HCT116 (cell line): ENCODE results near the gene NLRP8. TPM values are rescaled to one million over a fixed set of nuclear protein-coding genes. Genes with fewer than 3 reads are reported as not detected.

Source experiments
- ATAC-seq: fragments of 200-7000 bp; cut with Tn5 transposase; 2 replicates; pipeline ENCODE4 v1.9.1; 2020; ENCODE audit warnings: mild to moderate bottlenecking, moderate library complexity
- BruUV-seq: library from RNA; stranded (reverse); fragments of 400-500 nt; replicated peaks from 2 replicates; lab custom pipeline; 2021; lab: Mats Ljungman, UMichigan
- CTCF ChIA-PET: fragments of 300-600 bp; sonication (Branson Sonifier 250); formaldehyde crosslinking; loops from one replicate; lab custom pipeline; 2021; ENCODE audit warnings: antibody characterized with exemption; lab: Charles Lee
- POLR2A ChIA-PET: fragments of 300-600, 350-600 bp; sonication (Branson Sonifier 250); formaldehyde crosslinking; loops from one replicate; lab custom pipeline; 2021; ENCODE audit warnings: antibody characterized with exemption; lab: Charles Lee
- RAD21 ChIA-PET, 2 experiments: fragments of 300-600 bp; sonication (Branson Sonifier 250); formaldehyde crosslinking; loops; one replicate each; lab custom pipeline; 2023; ENCODE audit warnings: low total read pairs in 2 of 2; ENCODE audit not compliant: uncharacterized antibody in 2 of 2, unreplicated experiment in 2 of 2, low non-redundant PET in 1 of 2; lab: Charles Lee
- DNase-seq: peaks from one replicate; pipeline ENCODE4 v3.0.0-alpha.2; 2010; ENCODE audit warnings: low read depth, low spot score
- H2AFZ ChIP-seq: fragments of 200-600 bp; shearing (Covaris generic), sonication (generic); 2 replicates; pipeline ENCODE4 v1.6.1; 2017; ENCODE audit warnings: low read depth, mixed run types, mixed read lengths, antibody characterized with exemption, low read length; ENCODE audit not compliant: poor library complexity, severe bottlenecking
- H3K27ac ChIP-seq: 2 replicates; pipeline ENCODE4 v1.5.1; 2012; ENCODE audit warnings: low read depth, low read length
- H3K27me3 ChIP-seq: fragments of 200-600 bp; sonication (generic); 2 replicates; pipeline ENCODE4 v1.6.1; 2016; ENCODE audit warnings: mixed run types, low read length, mixed read lengths; ENCODE audit not compliant: insufficient read depth
- H3K36me3 ChIP-seq, 2 experiments: fragments of 200-500 bp in 1 of 2; fragments of 200-600 bp in 1 of 2; sonication (Bioruptor generic) in 1 of 2; sonication (generic) in 1 of 2; 2 replicates each; pipeline versions ENCODE4 v1.5.1 to v1.6.1; 2014 to 2016; ENCODE audit warnings: low read length in 2 of 2, inconsistent platforms in 1 of 2, mixed read lengths in 1 of 2, mixed run types in 1 of 2; ENCODE audit not compliant: insufficient read depth in 2 of 2, control insufficient read depth in 1 of 2
- H3K4me1 ChIP-seq, 2 experiments: fragments of 200-600 bp in 1 of 2; sonication (generic) in 1 of 2; 2 replicates each; pipeline versions ENCODE4 v1.5.1 to v1.6.1; 2012 to 2017; ENCODE audit warnings: low read length in 2 of 2, inconsistent platforms in 1 of 2, mild to moderate bottlenecking in 1 of 2, mixed read lengths in 1 of 2, mixed run types in 1 of 2, moderate library complexity in 1 of 2; ENCODE audit not compliant: insufficient read depth in 2 of 2, control insufficient read depth in 1 of 2
- H3K4me2 ChIP-seq: fragments of 200-600 bp; sonication (generic); 2 replicates; pipeline ENCODE4 v1.6.1; 2017; ENCODE audit warnings: mixed run types, low read length, mixed read lengths
- H3K4me3 ChIP-seq, 2 experiments: fragments of 200-600 bp in 1 of 2; sonication (generic) in 1 of 2; replicated peaks in 1 of 2; 2 replicates each; pipeline ENCODE4 v1.5.1; 2011 to 2016; ENCODE audit warnings: low read length in 2 of 2, control low read depth in 1 of 2, low read depth in 1 of 2, mild to moderate bottlenecking in 1 of 2, mixed read lengths in 1 of 2, mixed run types in 1 of 2
- H3K79me2 ChIP-seq: fragments of 200-600 bp; sonication (generic); 2 replicates; pipeline ENCODE4 v1.6.1; 2017; ENCODE audit warnings: mild to moderate bottlenecking, mixed run types, low read length, moderate library complexity, mixed read lengths; ENCODE audit not compliant: insufficient read depth
- H3K9ac ChIP-seq: fragments of 200-600 bp; sonication (generic); 2 replicates; pipeline ENCODE4 v1.6.1; 2016; ENCODE audit warnings: low read length, mixed read lengths
- H3K9me2 ChIP-seq: fragments of 200-600 bp; sonication (generic), shearing (Covaris generic); 2 replicates; pipeline ENCODE4 v1.6.1; 2017; ENCODE audit warnings: mixed run types, mild to moderate bottlenecking, moderate library complexity; ENCODE audit not compliant: insufficient read depth
- H3K9me3 ChIP-seq, 2 experiments: fragments of 200-500 bp in 1 of 2; fragments of 200-600 bp in 1 of 2; sonication (Bioruptor generic) in 1 of 2; sonication (generic) in 1 of 2; 2 replicates each; pipeline ENCODE4 v1.6.1; 2014 to 2017; ENCODE audit warnings: low read length in 2 of 2, mixed read lengths in 2 of 2, inconsistent platforms in 1 of 2, low read depth in 1 of 2, mild to moderate bottlenecking in 1 of 2, mixed run types in 1 of 2, moderate library complexity in 1 of 2; ENCODE audit not compliant: control insufficient read depth in 1 of 2, insufficient read depth in 1 of 2
- H4K20me1 ChIP-seq: fragments of 200-600 bp; sonication (generic), shearing (Covaris generic); 2 replicates; pipeline ENCODE4 v1.6.1; 2017; ENCODE audit warnings: mixed run types, mild to moderate bottlenecking, moderate library complexity; ENCODE audit not compliant: insufficient read depth
- CBX3 ChIP-seq: IDR thresholded peaks from 2 replicates; pipeline ENCODE4 v1.6.1; 2012; ENCODE audit warnings: low read depth
- CTCF ChIP-seq, 3 experiments: fragments of 200-600 bp in 1 of 3; sonication (generic) in 1 of 3; IDR thresholded peaks in 2 of 3; conservative IDR thresholded peaks in 1 of 3; 2 replicates each; pipeline ENCODE4 v1.5.1; 2012 to 2017; ENCODE audit warnings: low read depth in 2 of 3, low read length in 2 of 3, antibody characterized with exemption in 1 of 3, borderline replicate concordance in 1 of 3, control low read depth in 1 of 3, mild to moderate bottlenecking in 1 of 3, mixed read lengths in 1 of 3, mixed run types in 1 of 3, moderate library complexity in 1 of 3; ENCODE audit not compliant: insufficient read depth in 1 of 3
- ELF1 ChIP-seq: IDR thresholded peaks from 2 replicates; pipeline ENCODE4 v1.6.1; 2012; ENCODE audit warnings: low read depth, borderline replicate concordance
- EZH2 ChIP-seq: fragments of 200-600 bp; sonication (generic); IDR thresholded peaks from 2 replicates; pipeline ENCODE4 v1.6.1; 2017; ENCODE audit warnings: antibody characterized with exemption, mixed run types
- EZH2phosphoT487 ChIP-seq: fragments of 200-600 bp; IDR thresholded peaks from 2 replicates; pipeline ENCODE4 v1.6.1; 2018; ENCODE audit warnings: antibody characterized with exemption, borderline replicate concordance
- FOSL1 ChIP-seq: IDR thresholded peaks from 2 replicates; pipeline ENCODE4 v1.6.1; 2012; ENCODE audit warnings: low read depth
- MAX ChIP-seq: IDR thresholded peaks from 2 replicates; pipeline ENCODE4 v1.6.1; 2012
- POLR2A ChIP-seq: IDR thresholded peaks from 2 replicates; pipeline ENCODE4 v1.7.0; 2011; ENCODE audit warnings: borderline replicate concordance; ENCODE audit not compliant: insufficient read depth, insufficient read length; ENCODE audit errors: extremely low read depth
- POLR2AphosphoS5 ChIP-seq: IDR thresholded peaks from 2 replicates; pipeline ENCODE4 v1.6.1; 2011; ENCODE audit warnings: mild to moderate bottlenecking, low read depth, low read length, moderate library complexity
- SIN3A ChIP-seq: IDR thresholded peaks from 2 replicates; pipeline ENCODE4 v1.6.1; 2012; ENCODE audit warnings: low read depth
- SP1 ChIP-seq: IDR thresholded peaks from 2 replicates; pipeline ENCODE4 v1.6.1; 2012; ENCODE audit warnings: low read depth
- SRF ChIP-seq: IDR thresholded peaks from 2 replicates; pipeline ENCODE4 v1.6.1; 2012; ENCODE audit warnings: low read depth
- TCF7L2 ChIP-seq: IDR thresholded peaks from 2 replicates; pipeline ENCODE4 v1.7.0; 2011; ENCODE audit warnings: borderline replicate concordance, inconsistent platforms; ENCODE audit not compliant: insufficient read depth, insufficient read length; ENCODE audit errors: extremely low read depth
- YY1 ChIP-seq: IDR thresholded peaks from 2 replicates; pipeline ENCODE4 v1.6.1; 2011; ENCODE audit warnings: low read length, low read depth, moderate library complexity, mild to moderate bottlenecking; ENCODE audit not compliant: insufficient replicate concordance; ENCODE audit errors: extremely low read depth
- ZBTB33 ChIP-seq: IDR thresholded peaks from 2 replicates; pipeline ENCODE4 v1.6.1; 2011; ENCODE audit warnings: mild to moderate bottlenecking, low read length, moderate library complexity; ENCODE audit not compliant: insufficient replicate concordance; ENCODE audit errors: extremely low read depth
- ZNF274 ChIP-seq: fragments of 200-500 bp; sonication (Bioruptor generic); IDR thresholded peaks from 2 replicates; pipeline ENCODE4 v1.6.1; 2014; ENCODE audit warnings: mild to moderate bottlenecking, low read depth, low read length, inconsistent platforms
- intact Hi-C: fragments of 100-400 bp; cut with micrococcal nuclease; formaldehyde crosslinking; loops from 2 replicates; pipeline ENCODE4 v1.10.0; 2022
- total RNA-seq: library from RNA; stranded (reverse); gene quantifications from one replicate; pipeline ENCODE4 v1.2.1, GENCODE V29; 2021; ENCODE audit not compliant: unreplicated experiment
- TF ChIP-seq, protein P1 (sequence below): IDR thresholded peaks from 2 replicates; pipeline ENCODE4 v1.6.1; 2012

The NLRP8 gene
- total RNA-seq, 1 experiment from 2014 or later = not detected

- TF ChIP-seq SIN3A (no peak), SRF (no peak), ELF1 (no peak), EZH2 (no peak), EZH2phosphoT487 (no peak), SP1 (no peak), FOSL1 (no peak), POLR2A (no peak), POLR2AphosphoS5 (no peak), MAX (no peak), TCF7L2 (no peak), CBX3 (no peak), ZNF274 (no peak), CTCF (IDR thresholded peaks at IDR 0.05 in 2 of 3, conservative IDR thresholded peaks at IDR 0.05 in 1 of 3; ENCODE audit: borderline replicate concordance in 1 of 3, insufficient read depth in 1 of 3, low read depth in 2 of 3, low read length in 2 of 3) (no peak), YY1 (no peak), ZBTB33 (no peak)
- TF ChIP-seq, protein P1, sequence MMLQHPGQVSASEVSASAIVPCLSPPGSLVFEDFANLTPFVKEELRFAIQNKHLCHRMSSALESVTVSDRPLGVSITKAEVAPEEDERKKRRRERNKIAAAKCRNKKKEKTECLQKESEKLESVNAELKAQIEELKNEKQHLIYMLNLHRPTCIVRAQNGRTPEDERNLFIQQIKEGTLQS = no peak
- TF ChIP-seq, all 23 proteins: peak for 0
- ChIA-PET RAD21 (no interaction called here), CTCF (no interaction called here), POLR2A (no interaction called here)
- H3K4me1 ChIP-seq = no peaks in the 10 kb centered on the region
- H3K9me2 ChIP-seq = no peaks in the 10 kb centered on the region
- H3K27ac ChIP-seq = no peak overlapping the region
- no peaks in the 10 kb centered on the region for H4K20me1 ChIP-seq
- DNase-seq = no peak
- no peaks in the 10 kb centered on the region for H3K9me3 ChIP-seq
- ATAC-seq = no peak
- intact Hi-C loops = no loop called here
- no peak overlapping the region for H2AFZ ChIP-seq
- H3K4me2 ChIP-seq = no peak overlapping the region
- no TSS peak for BruUV-seq
- H3K36me3 ChIP-seq = no peaks in the 10 kb centered on the region; a peak in 1 of 4 replicates
- H3K4me3 ChIP-seq = no peak overlapping the region
- H3K79me2 ChIP-seq = no peaks in the 10 kb centered on the region
- H3K9ac ChIP-seq = no peak overlapping the region
- no peaks in the 10 kb centered on the region for H3K27me3 ChIP-seq
Observed at GRCh38 chr19:56014765-56015164, 67.1 kb downstream of the NLRP8 start.
